ENCODE measurements around the gene ABCA6.
"Not testable (repeated sequence)": the region's sequence is repeated elsewhere in the genome, so short reads cannot be mapped to it uniquely, and the experiment has no call there.

Gene ABCA6

DNA sequence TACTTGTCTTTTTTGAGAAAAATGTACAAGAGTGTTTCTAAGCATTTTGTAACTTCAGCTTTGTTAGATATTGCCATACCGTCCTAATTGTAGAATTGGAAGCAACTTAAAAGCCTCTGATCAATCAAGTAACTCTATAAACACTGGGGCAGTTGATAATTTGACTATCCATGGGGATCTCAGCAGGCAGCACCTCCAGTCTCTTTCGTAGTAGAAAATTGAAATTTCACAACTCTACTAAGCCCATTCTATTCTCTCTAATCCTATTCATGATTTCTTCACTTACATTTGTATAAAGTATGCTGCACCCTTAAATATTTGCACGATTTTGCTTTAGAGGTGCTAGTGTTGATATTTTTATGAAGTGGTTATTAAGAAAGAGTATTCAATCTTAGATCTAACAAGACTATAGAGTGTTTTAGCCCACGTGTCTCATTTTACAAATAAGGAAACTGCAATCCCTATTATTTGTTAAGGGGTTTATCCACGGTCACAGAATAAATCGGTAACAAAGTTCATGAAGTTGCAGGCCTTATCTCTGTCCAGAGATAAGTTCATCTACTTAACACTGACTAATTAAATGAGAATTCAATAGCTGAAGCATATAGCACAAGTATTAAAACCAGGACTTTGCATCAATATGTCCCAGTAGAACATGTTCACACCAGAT is 10.9 kb downstream of the ABCA6 start:
- DNase-seq: no peak

- DNase-seq: no peak
Measured at GRCh38 chr17:69123626-69124025, 18.1 kb downstream of the ABCA6 start.

GRCh38 chr17:69122065-69122464 is 19.6 kb downstream of the ABCA6 start:
- DNase-seq: no peak

DNA sequence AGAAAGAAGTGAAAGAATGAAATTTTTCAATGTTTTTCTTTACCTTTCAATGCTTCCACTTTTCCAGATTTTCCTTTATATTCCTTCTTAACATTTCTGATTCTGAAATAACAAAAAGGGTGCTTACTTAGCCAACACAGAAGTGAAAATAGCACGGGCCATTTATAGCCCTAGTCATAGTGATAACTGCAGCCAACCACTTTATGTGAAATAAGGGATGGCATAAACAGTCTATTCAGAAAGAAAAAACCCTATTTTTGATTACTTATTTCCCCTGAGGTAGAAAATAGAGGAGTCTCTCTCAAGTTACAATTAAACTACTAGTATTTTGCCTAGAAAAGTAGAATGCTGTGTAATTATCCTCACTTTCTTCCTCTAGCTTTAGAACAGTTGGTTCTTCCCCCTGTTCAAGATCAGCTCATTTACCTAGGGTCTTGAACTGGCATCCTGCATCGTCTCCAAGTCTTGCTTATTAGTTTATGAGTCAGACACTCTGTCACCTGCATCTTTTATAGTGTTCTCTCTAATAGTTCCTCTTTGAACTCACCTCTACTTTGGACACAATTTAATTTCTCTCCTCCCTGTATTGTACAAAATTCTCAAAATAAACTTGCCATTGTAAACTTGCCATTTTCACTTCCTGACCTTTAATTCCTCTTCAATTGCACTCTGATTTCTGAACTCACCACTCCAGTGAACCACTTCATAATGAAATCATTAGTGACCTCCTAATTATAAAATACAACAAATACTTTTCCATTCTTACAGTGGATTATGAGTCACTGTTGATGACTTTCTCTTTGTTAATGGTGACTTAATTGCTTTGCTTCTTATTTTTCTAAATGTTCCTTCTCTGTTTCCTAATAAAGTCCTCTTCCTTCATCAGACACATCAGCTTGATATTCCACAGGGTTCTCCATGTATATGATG is 23.6 kb downstream of the ABCA6 start:
- DNase-seq: no peak

- no peak for DNase-seq
Measured at GRCh38 chr17:69111794-69112193, 29.9 kb downstream of the ABCA6 start.

DNA sequence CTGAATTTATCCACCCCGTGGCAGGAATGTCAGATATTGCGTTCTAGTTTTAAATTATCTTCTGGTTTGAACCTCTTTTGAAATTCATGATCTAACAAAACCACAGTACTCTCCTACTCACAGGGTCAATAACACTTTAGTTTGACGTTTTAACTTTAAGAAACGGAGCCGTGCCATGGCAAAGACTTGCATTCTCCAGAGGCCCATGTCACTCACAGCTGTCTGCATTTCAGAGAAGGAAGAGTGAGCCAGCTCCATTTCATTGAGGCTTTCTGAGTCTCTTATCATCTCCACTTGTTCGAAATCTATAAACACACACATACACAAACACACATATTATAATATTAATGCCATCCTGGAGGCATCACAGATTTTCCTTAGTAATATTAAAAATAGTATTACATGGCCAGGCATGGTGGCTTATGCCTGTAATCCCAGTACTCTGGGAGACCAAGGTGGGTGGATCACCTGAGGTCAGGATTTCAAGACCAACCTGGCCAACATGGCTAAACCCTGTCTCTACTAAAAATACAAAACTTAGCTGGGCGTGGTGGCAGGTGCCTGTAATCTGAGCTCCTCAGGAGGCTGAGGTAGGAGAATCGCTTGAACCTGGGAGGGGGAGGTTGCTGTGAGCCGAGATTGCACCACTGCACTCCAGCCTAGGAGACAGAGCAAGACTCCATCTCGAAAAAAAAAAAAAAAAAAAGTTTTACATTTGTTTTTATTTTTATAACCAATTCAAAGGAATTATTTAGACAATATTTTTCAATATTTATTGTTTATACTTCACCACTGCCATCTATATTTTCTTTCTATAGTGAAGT is 35.6 kb downstream of the ABCA6 start:
- no peak for DNase-seq

DNA sequence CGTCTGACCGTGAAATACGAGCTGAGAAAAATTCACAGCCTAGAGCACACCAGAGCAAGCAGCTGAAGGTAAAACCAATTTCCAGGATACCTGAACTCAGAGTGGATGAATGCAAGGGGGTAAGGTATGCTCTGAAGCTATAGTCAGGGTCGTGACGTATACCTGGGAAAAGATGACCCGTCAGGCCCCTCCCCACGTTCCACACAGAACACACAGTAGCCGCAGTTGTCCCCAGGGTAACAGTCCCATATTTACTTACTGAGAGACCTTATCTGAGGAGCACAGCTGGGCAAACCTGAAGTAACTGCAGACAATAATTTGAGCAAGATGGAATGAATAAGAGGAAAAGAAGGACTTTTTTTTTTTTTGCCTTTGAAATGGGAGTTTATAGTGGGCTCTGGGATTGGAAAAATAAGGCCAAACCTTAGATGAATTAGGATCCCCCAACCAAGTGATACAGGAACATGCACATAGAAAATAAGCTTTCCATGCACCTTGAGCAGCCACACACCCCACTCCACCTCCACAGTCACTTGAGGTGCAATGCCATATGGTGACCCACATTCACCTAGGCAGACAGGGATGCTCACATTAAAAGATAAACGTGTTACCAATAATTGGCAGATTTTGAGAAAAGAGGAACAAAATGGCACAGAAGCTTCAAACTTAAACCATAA is 38.0 kb downstream of the ABCA6 start:
- no peak for DNase-seq

DNA sequence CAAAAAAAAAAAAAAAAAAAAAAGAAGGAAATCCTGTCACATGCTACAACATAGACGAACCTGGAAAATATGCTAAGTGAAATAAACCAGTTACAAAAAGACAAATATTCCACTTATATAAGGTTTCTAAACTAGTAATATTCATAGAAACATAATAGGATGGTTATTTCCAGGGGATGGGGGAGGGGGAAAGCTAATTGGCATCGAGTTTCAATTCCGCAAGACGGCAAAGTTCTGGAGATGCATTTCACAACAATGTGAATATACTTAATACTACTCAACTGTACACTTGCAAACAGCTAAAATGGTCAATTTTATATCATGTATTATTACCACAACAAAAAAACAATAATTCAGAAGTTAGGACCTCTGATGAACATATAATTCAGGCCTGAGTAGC is 43.1 kb downstream of the ABCA6 start:
- no peak for DNase-seq

DNA sequence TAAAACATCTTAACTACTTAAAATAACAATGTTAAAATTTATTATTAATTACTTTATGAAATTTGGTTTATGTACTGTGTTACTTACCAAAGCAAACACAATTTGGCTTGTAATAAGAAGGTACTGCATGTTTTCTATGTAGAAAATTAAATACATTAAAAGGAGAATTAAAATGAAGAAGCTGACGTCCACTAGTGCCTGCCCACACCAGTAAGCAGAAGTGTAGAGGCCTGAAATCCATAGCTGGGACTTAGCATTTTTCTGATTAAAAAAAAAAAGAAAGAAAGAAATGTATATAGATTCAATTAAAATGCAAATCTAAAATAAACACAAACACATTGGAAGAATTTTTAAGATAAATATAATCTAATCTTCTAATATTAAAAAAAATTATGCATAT is 45.2 kb downstream of the ABCA6 start:
- DNase-seq: no peak

DNA sequence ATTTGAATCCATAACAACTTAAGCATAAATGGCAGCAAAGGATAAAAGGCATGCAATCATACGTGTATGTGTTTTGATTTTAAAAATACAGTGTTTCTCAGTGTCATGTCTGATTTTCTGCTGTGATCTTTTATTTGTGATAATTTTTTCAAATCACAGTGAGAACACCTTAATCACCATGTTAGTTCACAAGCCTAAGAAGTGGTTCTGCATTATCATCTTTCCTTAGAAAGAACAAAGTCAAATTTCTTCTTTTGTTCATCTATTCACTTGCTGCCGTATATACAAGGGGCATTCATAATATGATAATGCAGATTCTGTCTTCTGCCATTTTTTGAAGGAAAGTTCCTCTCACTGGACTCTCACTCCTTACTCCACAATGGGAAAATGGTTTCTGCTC is 47.7 kb downstream of the ABCA6 start:
- DNase-seq: no peak

GRCh38 chr17:69093279-69093789 is 48.4 kb downstream of the ABCA6 start:
- DNase-seq: no peak

GRCh38 chr17:69090365-69090764 is 51.3 kb downstream of the ABCA6 start:
- DNase-seq: no peak

- no peak for DNase-seq
Measured at GRCh38 chr17:69088643-69089200, 53.0 kb downstream of the ABCA6 start.

GRCh38 chr17:69086641-69087040 is 55.1 kb downstream of the ABCA6 start:
- no peak for DNase-seq

- DNase-seq: no peak
Measured at GRCh38 chr17:69084911-69085310, 56.8 kb downstream of the ABCA6 start.

DNA sequence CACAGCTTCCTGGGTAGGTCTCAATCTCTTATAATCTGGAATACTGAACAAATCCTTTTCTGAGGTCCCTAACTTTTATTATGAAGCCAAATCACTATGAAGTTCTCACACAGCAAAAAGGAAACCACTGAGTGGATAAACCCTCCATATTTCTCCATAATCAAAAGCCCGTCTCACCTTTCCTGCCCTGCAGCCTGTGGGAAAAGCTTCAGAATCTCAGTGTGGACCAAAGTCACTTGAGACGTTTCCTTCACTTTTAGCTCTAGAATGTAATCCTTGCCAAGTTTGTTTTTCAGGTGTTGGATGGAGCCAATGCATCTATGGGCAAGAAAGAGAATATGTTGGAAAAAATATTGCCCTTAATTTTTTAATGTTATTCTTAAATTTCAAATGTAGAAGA is 59.0 kb downstream of the ABCA6 start:
- no peak for DNase-seq

DNA sequence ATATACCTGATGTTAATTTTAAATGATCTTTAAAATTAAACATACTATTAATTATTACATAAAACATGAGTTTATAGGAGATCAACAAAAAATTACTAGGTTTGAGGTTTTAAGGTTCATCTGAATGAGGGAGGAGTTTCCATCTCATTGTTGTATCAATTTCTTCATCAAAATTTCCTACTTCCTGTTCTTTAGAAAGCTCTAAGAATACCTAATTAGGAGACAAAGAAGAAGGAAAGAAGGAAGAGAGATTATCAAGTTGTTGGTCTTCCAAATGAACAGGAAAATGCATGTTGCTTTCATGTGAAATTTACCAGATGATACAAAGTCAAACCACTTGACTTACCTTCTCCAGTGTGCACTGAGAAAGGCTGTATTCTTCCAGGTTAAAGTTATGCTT is 62.8 kb downstream of the ABCA6 start:
- DNase-seq: no peak

- DNase-seq: no peak
Measured at GRCh38 chr17:69075823-69076222, 65.9 kb downstream of the ABCA6 start.

DNA sequence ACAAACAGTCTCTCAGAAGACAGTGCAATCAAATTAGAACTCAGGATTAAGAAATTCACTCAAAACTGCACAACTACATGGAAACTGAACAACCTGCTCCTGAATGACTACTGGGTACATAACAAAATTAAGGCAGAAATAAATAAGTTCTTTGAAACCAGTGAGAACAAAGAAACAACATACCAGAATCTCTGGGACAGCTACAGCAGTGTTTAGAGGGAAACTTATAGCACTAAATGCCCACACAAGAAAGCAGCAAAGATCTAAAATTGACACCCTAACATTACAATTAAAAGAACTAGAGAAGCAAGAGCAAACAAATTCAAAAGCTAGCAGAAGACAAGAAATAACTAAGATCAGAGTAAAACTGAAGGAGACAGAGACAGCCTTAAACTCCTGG is 68.3 kb downstream of the ABCA6 start:
- DNase-seq: not testable (repeated sequence)

GRCh38 chr17:69072803-69073256 is 68.9 kb downstream of the ABCA6 start:
- DNase-seq: not testable (repeated sequence)

- not testable (repeated sequence) for DNase-seq
Measured at GRCh38 chr17:69071233-69071586, 70.5 kb downstream of the ABCA6 start.
